Measurements from ENCODE around the gene ACTL10.

Gene ACTL10

GRCh38 chr20:33656010-33656782 lies 10.5 kb upstream of the ACTL10 start:
- no peak overlapping the region for H3K9ac ChIP-seq
- H3K4me1 ChIP-seq, result peaks cover 11% of the 10 kb centered on the region
- no peaks in the 10 kb centered on the region for H3K9me3 ChIP-seq (ENCODE audit: control insufficient read depth, low read length)
- TF ChIP-seq CTCF (IDR thresholded peaks at IDR 0.05), result no peak
- no peak overlapping the region for H3K4me2 ChIP-seq (ENCODE audit: low read length)
- H3K4me3 ChIP-seq (ENCODE audit: low read depth, low read length), result no peak overlapping the region
- no peak overlapping the region for H3K27ac ChIP-seq
- no peak overlapping the region for H2AFZ ChIP-seq
- H3K36me3 ChIP-seq (ENCODE audit: control insufficient read depth, insufficient read depth, low read length), result no peaks in the 10 kb centered on the region
- H3K27me3 ChIP-seq (ENCODE audit: control insufficient read depth, insufficient read depth, low read length), result no peaks in the 10 kb centered on the region
- H3K79me2 ChIP-seq, result no peaks in the 10 kb centered on the region

GRCh38 chr20:33656783-33657703 lies 9.7 kb upstream of the ACTL10 start:
- Histone ChIP-seq H3K79me2 (no peaks in the 10 kb centered on the region), H3K4me3 (ENCODE audit: low read depth, low read length) (no peak overlapping the region), H3K27me3 (ENCODE audit: control insufficient read depth, insufficient read depth, low read length) (no peaks in the 10 kb centered on the region), H3K9ac (no peak overlapping the region), H3K36me3 (ENCODE audit: control insufficient read depth, insufficient read depth, low read length) (no peaks in the 10 kb centered on the region), H3K9me3 (ENCODE audit: control insufficient read depth, low read length) (no peaks in the 10 kb centered on the region), H2AFZ (no peak overlapping the region), H3K4me1 (peaks cover 11% of the 10 kb centered on the region), H3K4me2 (ENCODE audit: low read length) (no peak overlapping the region), H3K27ac (no peak overlapping the region)
- no peak for TF ChIP-seq CTCF (IDR thresholded peaks at IDR 0.05)

- Histone ChIP-seq H3K9ac (no peak overlapping the region), H3K9me3 (ENCODE audit: control insufficient read depth, low read length) (no peaks in the 10 kb centered on the region), H3K27me3 (ENCODE audit: control insufficient read depth, insufficient read depth, low read length) (no peaks in the 10 kb centered on the region), H3K4me3 (ENCODE audit: low read depth, low read length) (no peak overlapping the region), H2AFZ (no peak overlapping the region), H3K27ac (no peak overlapping the region), H3K36me3 (ENCODE audit: control insufficient read depth, insufficient read depth, low read length) (no peaks in the 10 kb centered on the region), H3K4me2 (ENCODE audit: low read length) (no peak overlapping the region), H3K79me2 (no peaks in the 10 kb centered on the region), H3K4me1 (peaks cover 12% of the 10 kb centered on the region)
- no peak for TF ChIP-seq CTCF (IDR thresholded peaks at IDR 0.05)
Observed at GRCh38 chr20:33657704-33658095, 9.0 kb upstream of the ACTL10 start.

GRCh38 chr20:33658510-33658909 lies 8.2 kb upstream of the ACTL10 start:
- Histone ChIP-seq H3K4me3 (ENCODE audit: low read depth, low read length) (no peak overlapping the region), H3K36me3 (ENCODE audit: control insufficient read depth, insufficient read depth, low read length) (no peaks in the 10 kb centered on the region), H3K4me1 (peaks cover 14% of the 10 kb centered on the region), H3K79me2 (no peaks in the 10 kb centered on the region), H3K27me3 (ENCODE audit: control insufficient read depth, insufficient read depth, low read length) (no peaks in the 10 kb centered on the region), H3K9me3 (ENCODE audit: control insufficient read depth, low read length) (no peaks in the 10 kb centered on the region), H3K9ac (no peak overlapping the region), H3K27ac (no peak overlapping the region), H2AFZ (no peak overlapping the region), H3K4me2 (ENCODE audit: low read length) (no peak overlapping the region)
- TF ChIP-seq CTCF (IDR thresholded peaks at IDR 0.05), result no peak
